ENCODE measurements around the gene GIT1. TPM values are rescaled to one million over a fixed set of nuclear protein-coding genes. Genes with fewer than 3 reads are reported as not detected.

Gene GIT1
- total and polyA plus RNA-seq, 4 experiments from 2014 or later = 4.2 to 82.8 (median 51.9) TPM

DNA sequence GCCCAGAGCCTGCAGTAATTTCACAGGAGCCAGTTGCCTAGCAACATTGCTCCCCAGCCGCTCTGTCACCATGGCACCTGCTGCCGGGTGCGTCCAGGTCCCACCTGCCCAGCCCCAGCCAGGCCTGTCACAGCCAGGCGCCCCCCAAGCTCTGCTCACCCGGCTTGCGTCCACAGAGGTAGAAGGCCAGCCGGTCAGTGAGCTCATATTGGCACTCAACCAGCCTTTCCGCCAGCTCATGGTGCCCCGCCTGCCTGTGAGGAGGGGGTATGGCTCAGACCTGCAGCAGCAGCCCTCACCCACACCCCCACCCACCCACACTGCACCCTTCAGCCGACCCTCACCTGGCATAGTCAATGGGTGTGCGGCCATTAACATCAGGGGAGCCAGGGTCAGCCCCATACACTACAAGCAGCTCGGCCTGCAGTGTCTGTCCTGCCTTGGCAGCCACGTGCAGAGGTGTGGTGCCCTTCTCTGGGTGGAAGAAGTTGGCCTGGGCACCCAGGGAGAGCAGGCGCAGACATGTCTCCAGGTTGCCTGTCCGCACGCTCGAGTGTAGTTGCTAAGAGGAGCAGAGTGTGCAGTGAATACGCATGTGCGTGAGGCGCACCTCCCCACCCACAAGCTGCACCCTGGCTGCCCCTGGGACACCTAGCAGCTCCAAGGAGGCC, 7.7 kb downstream of the GIT1 start:
- H3K9me3 Mint-ChIP-seq = no peaks in the 10 kb centered on the region
- CTCF ChIA-PET (ENCODE audit: partially characterized antibody) = interaction anchor here (0.8 to 28.5 kb wide), 11 partner anchors 11 to 437 kb away, joined by 3 to 523 read pairs (median 5); partner anchors contain the start of genes ANKRD13B, CORO6 and TP53I13
- H3K36me3 ChIP-seq (ENCODE audit: insufficient read depth, low read length) = peaks cover 20% of the 10 kb centered on the region

DNA sequence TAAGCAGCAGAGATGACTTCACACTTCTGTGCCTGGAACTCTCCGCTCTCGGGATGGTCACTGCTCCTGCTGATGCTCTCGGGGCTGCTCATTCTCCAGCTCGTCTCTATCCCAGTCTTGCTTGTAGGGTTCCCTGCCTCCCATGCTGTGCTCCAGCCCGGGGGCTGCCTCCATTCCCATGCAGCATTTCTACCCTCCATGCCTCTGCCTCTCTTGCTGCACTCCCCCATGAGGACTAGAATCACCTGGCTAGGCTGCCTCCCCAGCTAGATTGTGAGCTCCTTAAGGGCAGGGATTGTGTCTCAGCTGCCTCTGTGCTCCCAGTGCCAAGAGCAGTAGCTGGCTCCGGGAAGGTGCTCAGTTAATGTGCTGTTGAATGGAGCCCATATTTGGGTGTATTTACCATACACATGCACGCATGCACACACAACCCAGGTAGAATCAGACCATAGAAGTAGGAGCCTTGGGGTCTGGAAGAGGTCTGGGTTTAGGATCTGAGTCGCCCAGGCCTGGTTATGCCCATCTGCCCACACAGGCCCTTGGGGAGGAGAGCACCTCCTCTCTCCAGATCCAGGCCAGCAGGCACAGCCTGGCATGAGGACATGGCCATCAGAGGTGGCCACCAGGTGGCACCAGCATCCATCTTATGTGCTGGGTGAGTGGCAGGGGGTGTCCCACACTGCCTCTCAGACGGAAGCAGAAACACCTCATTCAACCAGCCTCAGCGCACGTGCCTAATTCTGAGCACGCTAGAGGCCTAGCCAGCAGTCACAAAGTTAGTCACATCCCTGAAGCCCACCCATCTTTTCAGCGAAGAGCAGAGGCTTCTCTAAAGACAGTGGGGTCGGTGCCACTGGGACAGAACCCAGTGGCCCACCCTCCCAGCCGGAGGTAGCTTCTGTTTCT, 9.3 kb downstream of the GIT1 start:
- Histone ChIP-seq H3K4me3 (ENCODE audit: low read length in 2 of 2) (no peak overlapping the region), H3K4me1 (ENCODE audit: insufficient read depth, low read length) (peaks cover 18% of the 10 kb centered on the region), H3K27ac (ENCODE audit: low read depth, low read length) (no peak overlapping the region), H3K36me3 (ENCODE audit: insufficient read depth, low read length) (peaks cover 35% of the 10 kb centered on the region), H3K27me3 (ENCODE audit: insufficient read depth, low read length) (no peaks in the 10 kb centered on the region), H3K9me3 (ENCODE audit: control insufficient read depth in 1 of 2, low read length in 2 of 2) (no peaks in the 10 kb centered on the region)
- POLR2A ChIA-PET (ENCODE audit: partially characterized antibody) = interaction anchor here (0.8 to 12.9 kb wide), 6 partner anchors 9 to 41 kb away, joined by 3 to 127 read pairs (median 21); partner anchors contain the start of genes ABHD15, ANKRD13B and TP53I13
- CTCF ChIA-PET (ENCODE audit: partially characterized antibody) = interaction anchor here (0.8 to 28.5 kb wide), 17 partner anchors 9 to 441 kb away, joined by 3 to 523 read pairs (median 5); partner anchors contain the start of genes ANKRD13B, CORO6 and TP53I13
- peaks cover 8 to 31% (median 18%) of the 10 kb centered on the region in 4 donors for H3K4me1 Mint-ChIP-seq
- H3K9me3 Mint-ChIP-seq = no peaks in the 10 kb centered on the region
- H3K27me3 Mint-ChIP-seq = no peaks in the 10 kb centered on the region
- intact Hi-C loops (cut with micrococcal nuclease) = loop anchor here (1.0 to 10.0 kb wide), 7 partner anchors 11 to 421 kb away; partner anchors contain the start of genes SSH2 and TP53I13
- peaks cover 12 to 42% of the 10 kb centered on the region in 2 donors for H3K36me3 Mint-ChIP-seq
- DNase-seq = peak; percentile 85 to 91 (median 87)
- peak overlapping the region in 2 of 8 donors; percentile 8 to 65 for H3K4me3 Mint-ChIP-seq
- peak overlapping the region; percentile 55 to 90 (median 83) for H3K27ac Mint-ChIP-seq

More for the DNA sequence above, 7.7 kb downstream of the GIT1 start:
- no peak overlapping the region for H3K4me3 ChIP-seq (ENCODE audit: low read length in 2 of 2)
- peak overlapping the region in 1 of 7 donors; percentile 13 for H3K27ac Mint-ChIP-seq
- POLR2A ChIA-PET (ENCODE audit: partially characterized antibody) = interaction anchor here (0.5 to 12.9 kb wide), 5 partner anchors 10 to 196 kb away, joined by 3 to 127 read pairs (median 21); partner anchors contain the start of genes ABHD15, ANKRD13B and TP53I13
- no peaks in the 10 kb centered on the region for H3K9me3 ChIP-seq (ENCODE audit: control insufficient read depth in 1 of 2, low read length in 2 of 2)
- H3K4me3 Mint-ChIP-seq = no peak overlapping the region
- DNase-seq = no peak
- H3K36me3 Mint-ChIP-seq = peaks cover 12 to 30% of the 10 kb centered on the region in 2 donors
- H3K27me3 Mint-ChIP-seq = no peaks in the 10 kb centered on the region
- H3K27ac ChIP-seq (ENCODE audit: low read depth, low read length) = no peak overlapping the region
- peaks cover 34% of the 10 kb centered on the region for H3K4me1 ChIP-seq (ENCODE audit: insufficient read depth, low read length)
- H3K27me3 ChIP-seq (ENCODE audit: insufficient read depth, low read length) = no peaks in the 10 kb centered on the region
- peaks cover 17 to 46% (median 29%) of the 10 kb centered on the region in 4 donors for H3K4me1 Mint-ChIP-seq
- intact Hi-C loops (cut with micrococcal nuclease) = loop anchor here (2.0 kb wide), 2 partner anchors 349 to 419 kb away; partner anchors contain the start of gene SSH2

DNA sequence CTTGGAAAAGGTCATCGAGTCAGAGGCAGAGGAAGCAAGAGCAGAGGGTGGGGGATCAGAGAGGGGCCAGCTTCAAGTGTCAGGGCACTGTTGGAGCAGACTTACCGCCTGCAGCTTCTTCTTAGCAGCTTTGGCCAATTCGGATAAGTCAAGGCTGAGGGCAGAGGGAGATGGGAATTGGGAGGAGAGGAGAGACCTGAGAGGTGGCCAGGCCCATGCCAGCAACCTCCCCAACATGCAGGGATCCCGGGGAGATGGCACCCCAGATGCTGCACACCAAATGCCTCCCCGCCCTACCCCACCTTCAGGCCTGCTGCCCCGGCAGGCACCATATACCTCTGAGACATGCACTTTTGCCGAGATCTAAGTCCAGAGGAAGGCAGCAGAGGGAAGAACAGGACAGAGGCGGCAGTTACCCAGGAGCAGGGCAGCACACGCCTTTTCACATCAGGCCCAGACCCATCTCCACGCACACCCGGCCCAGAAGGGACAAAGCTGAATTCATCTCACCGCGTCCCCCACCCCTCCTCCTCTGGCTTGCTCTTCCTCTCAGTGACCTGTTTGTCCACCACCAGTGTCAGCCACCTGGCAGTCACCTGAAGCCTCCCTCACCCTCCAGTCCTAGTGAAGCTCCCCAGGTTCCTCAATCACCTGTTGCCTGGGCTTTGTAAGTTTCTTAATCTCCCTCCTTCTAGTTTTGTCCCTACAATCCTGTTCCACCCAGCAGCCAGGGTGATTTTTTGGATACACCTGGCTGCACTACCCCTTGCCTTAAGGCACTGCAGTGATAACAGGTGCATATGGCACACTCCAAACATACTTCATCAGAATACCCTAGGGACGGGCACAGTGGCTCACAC, 10.6 kb downstream of the GIT1 start:
- H3K27me3 ChIP-seq (ENCODE audit: insufficient read depth, low read length) = no peaks in the 10 kb centered on the region
- H3K27ac Mint-ChIP-seq = peak overlapping the region in 2 of 7 donors; percentile 52 to 73
- peaks cover 5% of the 10 kb centered on the region for H3K4me1 ChIP-seq (ENCODE audit: insufficient read depth, low read length)
- ChIA-PET POLR2A (ENCODE audit: partially characterized antibody) (interaction anchor here (1.1 to 12.9 kb wide), 5 partner anchors 9 to 37 kb away, joined by 3 to 127 read pairs (median 32); partner anchors contain the start of genes ABHD15, ANKRD13B and TP53I13), CTCF (ENCODE audit: partially characterized antibody) (interaction anchor here (0.7 to 28.5 kb wide), 13 partner anchors 9 to 752 kb away, joined by 3 to 523 read pairs (median 7); partner anchors contain the start of genes ANKRD13B, CORO6 and TP53I13)
- H3K4me3 Mint-ChIP-seq = no peak overlapping the region
- intact Hi-C loops (cut with micrococcal nuclease) = loop anchor here (10.0 kb wide), 1 partner anchor 204 kb away; no protein-coding TSS in a partner anchor
- peaks cover 3 to 18% (median 9%) of the 10 kb centered on the region in 4 donors for H3K4me1 Mint-ChIP-seq
- peaks cover 12 to 55% of the 10 kb centered on the region in 2 donors for H3K36me3 Mint-ChIP-seq
- H3K27me3 Mint-ChIP-seq = no peaks in the 10 kb centered on the region
- peaks cover 43% of the 10 kb centered on the region for H3K36me3 ChIP-seq (ENCODE audit: insufficient read depth, low read length)
- no peak for DNase-seq
- H3K9me3 Mint-ChIP-seq = no peaks in the 10 kb centered on the region
- no peak overlapping the region for H3K27ac ChIP-seq (ENCODE audit: low read depth, low read length)
- no peak overlapping the region for H3K4me3 ChIP-seq (ENCODE audit: low read length in 2 of 2)
- no peaks in the 10 kb centered on the region for H3K9me3 ChIP-seq (ENCODE audit: control insufficient read depth in 1 of 2, low read length in 2 of 2)

DNA sequence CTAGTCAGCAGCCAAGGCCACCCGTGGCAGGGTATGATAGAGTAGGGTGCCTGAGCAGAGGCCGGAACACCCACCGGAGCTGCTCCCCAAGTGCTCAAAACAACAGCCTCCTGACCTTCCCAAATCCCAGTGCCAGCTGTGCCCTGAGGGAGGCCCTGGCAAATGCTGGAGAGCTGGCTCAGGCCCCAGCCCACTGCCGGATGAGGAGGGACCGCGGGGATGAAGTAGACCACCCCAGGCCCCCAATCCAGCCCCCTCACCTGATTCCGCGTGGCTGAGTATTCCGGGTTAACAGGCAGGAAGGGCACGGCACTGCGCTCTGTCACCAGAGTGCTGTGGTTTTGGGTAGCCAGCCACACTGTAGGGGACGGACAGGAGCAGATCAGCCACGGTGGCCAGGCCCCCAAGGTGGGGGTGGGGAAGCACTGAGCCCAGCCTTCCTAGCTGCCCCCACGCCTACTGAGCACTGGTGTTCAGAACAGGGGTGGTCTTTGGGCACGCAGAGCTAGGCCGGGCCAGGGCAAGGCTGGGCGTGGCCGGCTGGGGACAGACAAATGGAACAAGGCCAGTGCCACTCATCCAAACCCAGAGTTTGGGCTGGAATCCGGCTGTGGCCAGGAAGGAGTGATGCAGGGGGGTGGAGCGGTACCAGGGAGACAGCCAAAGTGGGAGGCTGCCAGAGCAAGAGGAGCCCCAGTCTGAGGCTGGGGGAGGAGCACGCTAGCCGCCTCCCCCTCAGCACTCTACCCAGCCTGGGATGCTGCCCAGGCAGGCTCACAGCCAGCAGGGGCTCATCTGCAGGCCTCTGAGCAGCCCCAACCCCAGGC, 11.8 kb downstream of the GIT1 start:
- Histone ChIP-seq H3K27ac (ENCODE audit: low read depth, low read length) (no peak overlapping the region), H3K4me3 (ENCODE audit: low read length in 2 of 2) (no peak overlapping the region), H3K9me3 (ENCODE audit: control insufficient read depth in 1 of 2, low read length in 2 of 2) (no peaks in the 10 kb centered on the region), H3K27me3 (ENCODE audit: insufficient read depth, low read length) (no peaks in the 10 kb centered on the region), H3K4me1 (ENCODE audit: insufficient read depth, low read length) (peaks cover 5% of the 10 kb centered on the region), H3K36me3 (ENCODE audit: insufficient read depth, low read length) (peaks cover 43% of the 10 kb centered on the region)
- H3K27ac Mint-ChIP-seq = no peak overlapping the region
- H3K4me3 Mint-ChIP-seq = no peak overlapping the region
- intact Hi-C loops (cut with micrococcal nuclease) = loop anchor here (10.0 kb wide), 1 partner anchor 203 kb away; no protein-coding TSS in a partner anchor
- no peaks in the 10 kb centered on the region for H3K27me3 Mint-ChIP-seq
- H3K4me1 Mint-ChIP-seq = peaks cover 3 to 13% (median 8%) of the 10 kb centered on the region in 4 donors
- H3K36me3 Mint-ChIP-seq = peaks cover 12 to 54% of the 10 kb centered on the region in 2 donors
- ChIA-PET POLR2A (ENCODE audit: partially characterized antibody) (interaction anchor here (1.0 to 12.9 kb wide), 4 partner anchors 11 to 39 kb away, joined by 3 to 127 read pairs (median 26); partner anchors contain the start of genes ABHD15, ANKRD13B and TP53I13), CTCF (ENCODE audit: partially characterized antibody) (interaction anchor here (0.9 to 28.5 kb wide), 5 partner anchors 8 to 202 kb away, joined by 3 to 523 read pairs (median 34); partner anchors contain the start of genes ANKRD13B, CORO6 and TP53I13)
- DNase-seq = no peak
- no peaks in the 10 kb centered on the region for H3K9me3 Mint-ChIP-seq

DNA sequence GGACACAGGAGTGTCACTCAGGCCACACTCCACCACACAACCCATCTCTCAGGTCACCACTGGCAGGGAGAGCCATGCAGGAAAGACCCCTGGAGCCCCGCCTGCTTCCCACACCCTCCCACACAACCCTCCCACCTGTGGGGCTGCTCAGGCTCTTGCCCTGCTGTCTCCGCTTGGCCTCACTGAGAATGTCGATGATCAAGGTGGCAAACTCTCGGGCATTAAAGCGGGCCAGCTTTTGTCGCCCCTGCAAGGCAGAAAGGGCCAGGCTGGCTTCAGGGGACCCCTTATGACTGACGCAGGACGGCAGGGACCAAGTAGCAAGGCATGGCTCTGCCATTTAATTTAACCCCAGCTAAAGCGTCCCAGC, 12.5 kb downstream of the GIT1 start:
- no peak overlapping the region for H3K4me3 Mint-ChIP-seq
- no peak overlapping the region for H3K27ac Mint-ChIP-seq
- H3K27ac ChIP-seq (ENCODE audit: low read depth, low read length) = no peak overlapping the region
- H3K27me3 Mint-ChIP-seq = no peaks in the 10 kb centered on the region
- no peaks in the 10 kb centered on the region for H3K27me3 ChIP-seq (ENCODE audit: insufficient read depth, low read length)
- no peak for DNase-seq
- H3K9me3 ChIP-seq (ENCODE audit: control insufficient read depth in 1 of 2, low read length in 2 of 2) = no peaks in the 10 kb centered on the region
- H3K9me3 Mint-ChIP-seq = no peaks in the 10 kb centered on the region
- ChIA-PET POLR2A (ENCODE audit: partially characterized antibody) (interaction anchor here (1.0 to 12.9 kb wide), 5 partner anchors 10 to 39 kb away, joined by 3 to 127 read pairs (median 21); partner anchors contain the start of genes ABHD15, ANKRD13B and TP53I13), CTCF (ENCODE audit: partially characterized antibody) (interaction anchor here (1.0 to 28.5 kb wide), 3 partner anchors 9 to 40 kb away, joined by 3 to 523 read pairs (median 105); partner anchors contain the start of genes ANKRD13B and CORO6)
- H3K36me3 Mint-ChIP-seq = peaks cover 12 to 48% of the 10 kb centered on the region in 2 donors
- H3K4me3 ChIP-seq (ENCODE audit: low read length in 2 of 2) = no peak overlapping the region
- peaks cover 41% of the 10 kb centered on the region for H3K36me3 ChIP-seq (ENCODE audit: insufficient read depth, low read length)
- peaks cover 3 to 13% (median 7%) of the 10 kb centered on the region in 4 donors for H3K4me1 Mint-ChIP-seq
- peaks cover 5% of the 10 kb centered on the region for H3K4me1 ChIP-seq (ENCODE audit: insufficient read depth, low read length)
- intact Hi-C loops (cut with micrococcal nuclease) = loop anchor here (10.0 kb wide), 1 partner anchor 202 kb away; no protein-coding TSS in a partner anchor

All from CD4-positive, alpha-beta memory T cell (primary cell).